Measurements from ENCODE around the gene SLC25A30. TPM values are rescaled to one million over a fixed set of nuclear protein-coding genes. Genes with fewer than 3 reads are reported as not detected.
"Not testable (repeated sequence)": the region's sequence is repeated elsewhere in the genome, so short reads cannot be mapped to it uniquely, and the experiment has no call there.

Gene SLC25A30
- total RNA-seq, 1 experiment from 2014 or later = 6.3 TPM

DNA sequence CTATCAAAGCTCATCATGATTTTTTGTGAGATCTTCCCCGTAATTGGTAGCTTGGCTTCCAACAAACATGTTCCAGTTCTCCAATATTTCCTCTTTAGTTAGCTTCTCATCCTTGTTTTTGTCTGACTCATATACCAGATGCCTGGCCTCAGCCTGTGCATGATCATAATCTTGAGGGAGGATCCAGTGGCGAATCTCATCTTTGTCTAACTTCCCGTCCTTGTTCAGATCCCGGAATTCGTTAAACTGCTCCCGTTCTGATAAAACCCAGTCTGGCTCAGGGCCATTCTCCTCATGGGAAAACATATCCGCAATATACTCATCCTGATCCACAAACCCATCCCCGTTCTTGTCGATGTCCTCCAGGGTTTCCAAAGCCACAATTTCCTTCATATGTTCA lies 27.8 kb downstream of the SLC25A30 start:
- H3K27me3 Mint-ChIP-seq (ENCODE audit: low read depth); H3K23me2 ChIP-seq (ENCODE audit: insufficient read length, low read depth, low read length, poor library complexity, severe bottlenecking); H3K18ac ChIP-seq (ENCODE audit: insufficient read length, low read depth, low read length); H3K9me3 Mint-ChIP-seq; H4K20me1 ChIP-seq (ENCODE audit: control insufficient read depth, insufficient read depth, insufficient read length); DNase-seq; H2AFZ ChIP-seq (ENCODE audit: low read length); H2BK15ac ChIP-seq (ENCODE audit: low read depth, low read length); H3K4me2 ChIP-seq (ENCODE audit: insufficient read depth, insufficient read length, low read length); H3K79me1 ChIP-seq (ENCODE audit: insufficient read depth, low read depth, low read length, poor library complexity, severe bottlenecking); H3K4me1 Mint-ChIP-seq; H3K4me1 ChIP-seq (ENCODE audit: insufficient read depth, low read length); H2AK5ac ChIP-seq (ENCODE audit: insufficient read length, low read length); H4K5ac ChIP-seq (ENCODE audit: insufficient read length, low read depth, low read length); H4K8ac ChIP-seq (replicated peaks; ENCODE audit: insufficient read length, low read depth, low read length); H3K9ac ChIP-seq (ENCODE audit: extremely low read depth, insufficient read length, low read length); H2BK12ac ChIP-seq (ENCODE audit: insufficient read length, low read depth, low read length); H3K4me3 Mint-ChIP-seq; H3K14ac ChIP-seq (ENCODE audit: insufficient read depth, low read length); H3K9me3 ChIP-seq (ENCODE audit: control insufficient read depth, low read depth, low read length); H3K56ac ChIP-seq (ENCODE audit: insufficient read length, low read depth, low read length); H2BK20ac ChIP-seq (ENCODE audit: low read depth, low read length, poor library complexity, severe bottlenecking); H3K4ac ChIP-seq (ENCODE audit: low read depth, low read length); H3K27me3 ChIP-seq (ENCODE audit: insufficient read depth, low read length); H2BK5ac ChIP-seq (ENCODE audit: insufficient read length, low read length); H3K23ac ChIP-seq (ENCODE audit: insufficient read length, low read depth, low read length); H4K91ac ChIP-seq (ENCODE audit: insufficient read length, low read depth, low read length); H3T11ph ChIP-seq (ENCODE audit: low read length); H2BK120ac ChIP-seq (ENCODE audit: low read depth, low read length, poor library complexity, severe bottlenecking); H3K79me2 ChIP-seq (ENCODE audit: insufficient read depth, low read length); H3K27ac Mint-ChIP-seq; H3K27ac ChIP-seq (ENCODE audit: insufficient read length, low read depth, low read length): not testable (repeated sequence)
- no CpG with 5 or more reads among the region's 9 CpGs for WGBS (ENCODE audit: extremely low coverage, insufficient read length, low lambda C conversion rate)
- peaks cover 10 to 20% (median 11%) of the 10 kb centered on the region in 3 experiments; a peak in 6 of 7 replicates for H3K36me3 Mint-ChIP-seq (ENCODE audit: insufficient read depth in 1 of 3, low read depth in 3 of 3)
